Heart right ventricle (tissue), 16 donors: ENCODE data around the gene GUK1. TPM values are rescaled to one million over a fixed set of nuclear protein-coding genes. Genes with fewer than 3 reads are reported as not detected.

ENCODE experiments used
- ATAC-seq, 8 donors: fragments of 200-7000 bp; cut with Tn5 transposase; one replicate each; pipeline ENCODE4 v1.9.1; 2020; ENCODE audit warnings: mild to moderate bottlenecking in 8 of 8, moderate library complexity in 8 of 8, moderate number of reproducible peaks in 1 of 8
- DNase-seq, 2 donors: peaks; one replicate each; pipeline ENCODE4 v3.0.0-alpha.2; 2020
- H3K27ac ChIP-seq, 10 donors: fragments of 200-600 bp; sonication (generic) in 2 of 10; one replicate each; pipeline versions ENCODE4 v1.5.0 to v1.8.0; 2020 to 2022; ENCODE audit warnings: mild to moderate bottlenecking in 3 of 10
- H3K27me3 ChIP-seq, 7 donors: fragments of 200-600 bp; one replicate each; pipeline ENCODE4 v1.8.0; 2021 to 2022; ENCODE audit warnings: mild to moderate bottlenecking in 2 of 7
- H3K36me3 ChIP-seq, 9 donors: fragments of 200-600 bp; sonication (generic) in 1 of 9; one replicate each; pipeline versions ENCODE4 v1.5.0 to v1.8.0; 2020 to 2022; ENCODE audit warnings: mild to moderate bottlenecking in 2 of 9
- H3K4me1 ChIP-seq, 9 donors: fragments of 200-600 bp; sonication (generic) in 1 of 9; one replicate each; pipeline versions ENCODE4 v1.5.0 to v1.8.0; 2020 to 2022; ENCODE audit warnings: mild to moderate bottlenecking in 4 of 9
- H3K4me3 ChIP-seq, 10 donors: fragments of 200-600 bp; sonication (generic) in 2 of 10; one replicate each; pipeline versions ENCODE4 v1.5.0 to v1.8.0; 2020 to 2022; ENCODE audit warnings: mild to moderate bottlenecking in 7 of 10, moderate library complexity in 2 of 10
- H3K9me3 ChIP-seq, 11 donors: fragments of 200-600 bp in 10 of 11; sonication (generic) in 2 of 11; one replicate each; pipeline versions ENCODE4 v1.5.0 to v1.8.0; 2013 to 2022; ENCODE audit warnings: mild to moderate bottlenecking in 2 of 11, control low read depth in 1 of 11, moderate library complexity in 1 of 11
- CTCF ChIP-seq, 9 donors: fragments of 200-600 bp; sonication (generic) in 2 of 9; IDR thresholded peaks; one replicate each; pipeline versions ENCODE4 v1.5.0 to v1.8.0; 2021 to 2022; ENCODE audit warnings: antibody characterized with exemption in 9 of 9, mild to moderate bottlenecking in 5 of 9, moderate library complexity in 1 of 9
- WGBS, 2 donors: extraction: QIAGEN DNeasy Blood & Tissue Kit; methylation state at CpG; one replicate each; pipeline ENCODE4 v1.1.7; 2013; ENCODE audit warnings: inconsistent platforms in 1 of 2; 5-methylcytosine and 5-hydroxymethylcytosine counted together
- intact Hi-C, 10 donors: fragments of 100-400 bp; cut with DNase I; formaldehyde crosslinking; loops; one replicate each; pipeline versions ENCODE4 v1.11.1 to v1.14.2; 2022
- polyA plus RNA-seq, 2 donors: library from polyadenylated mRNA; stranded (reverse); fragments of 200-250 nt; gene quantifications; one replicate each; pipeline ENCODE4 v1.2.3, GENCODE V29; 2013
- total RNA-seq, 10 donors: library from RNA; stranded (reverse); fragmentation: NEBNext Ultra II Directional in 3 of 10; extraction: Animal tissue kit (Norgen Biotek cat#: 25700) in 3 of 10; gene quantifications; one replicate each; pipeline versions ENCODE4 v1.2.1 to v1.2.4, GENCODE V29; 2021 to 2023
- donor health status: Arrhythmogenic right ventricular cardiomyopathy.
- donor health status: ischemic (EF 13 %, LVEDD 7.1; RV severe dilation, severe dysfunction).
- donor health status: healthy with polysubstance abuse.
- donor health status: DM: no; HTN: yes; CAD: no.
- donor health status: DM: no; HTN: no; CAD: no.
- donor health status: ischemic (EF 25% LVEDD 6.9; RV normal size, moderate dysfunction).
- donor health status: ischemic (EF 25% LVEDD 5.7; RV mildly dilated, moderate dysfunction).
- donor health status: healthy.
- donor health status: DM: yes; HTN: yes; CAD: no.
- donor health status: Ischemic cardiomyopathy.
- donor health status: ischemic (EF 35%, LVEDD 5.7; RV mildly dilated, moderate dysfunction).
- donor health status: nonischemic (EF 11% LVEDD 7.7; RV severe dilation, severe dysfunction).
- donor health status: DM: yes; HTN: yes; CAD: no.
- donor health status: PGD.
- donor health status: ischemic (EF 29% LVEDD 5.4; RV normal size, mild dysfunction).
- donor health status: nonischemic (EF 23%, LVEDD 6.1; RV moderate dilation, normal function).

The GUK1 gene
- total and polyA plus RNA-seq, 12 donors = 121 to 474 (median 169) TPM

DNA sequence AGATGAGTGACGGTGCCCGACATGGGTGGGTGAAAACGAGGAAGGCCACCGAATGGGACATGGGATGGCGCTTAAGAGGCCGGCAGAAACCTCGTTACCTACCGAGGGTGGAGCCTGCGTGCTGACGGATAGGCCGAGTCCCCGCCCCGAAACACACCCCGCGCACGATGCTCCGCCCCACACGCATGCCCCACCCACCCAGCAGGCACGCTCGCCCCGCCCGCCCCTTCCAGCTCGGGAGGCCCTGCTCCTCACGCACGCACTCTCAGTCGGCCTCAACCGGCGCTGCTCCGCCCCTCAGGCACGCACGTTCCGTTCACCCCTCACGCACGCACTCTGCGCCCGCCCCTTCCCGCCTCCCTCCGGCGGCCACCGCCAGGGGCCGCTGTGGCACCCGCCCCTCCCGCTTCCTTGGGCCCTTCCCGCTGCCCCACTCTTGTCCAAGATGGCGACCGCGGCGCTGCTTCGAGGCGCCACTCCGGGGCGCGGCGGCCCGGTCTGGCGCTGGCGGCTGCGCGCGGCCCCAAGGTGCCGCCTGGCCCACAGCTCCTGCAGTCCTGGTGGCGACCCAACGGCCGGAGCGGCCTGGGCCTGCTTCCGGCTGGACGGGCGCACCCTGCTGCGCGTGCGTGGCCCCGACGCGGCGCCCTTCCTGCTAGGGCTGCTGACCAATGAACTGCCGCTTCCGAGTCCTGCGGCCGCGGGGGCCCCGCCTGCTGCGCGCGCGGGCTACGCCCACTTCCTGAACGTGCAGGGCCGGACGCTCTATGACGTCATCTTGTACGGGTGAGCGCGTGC is 25.5 kb downstream of the GUK1 start, which contains the start of gene IBA57:
TSS of gene IBA57 (plus strand) at position 433 of the 798 bp plus-strand sequence. CDS start at position 446, 13 bp downstream.
- H3K4me3 ChIP-seq = peak within 1 kb of the TSS; percentile 33 to 83 (median 78)
- no peaks in the 10 kb centered on the region for H3K9me3 ChIP-seq
- H3K27me3 ChIP-seq = peaks cover 0 to 18% (median 0%) of the 10 kb centered on the region in 7 donors
- ATAC-seq = peak; percentile 86 to 93 (median 90)
- intact Hi-C loops = loop anchor here in 7 of 10 donors (1.0 to 5.0 kb wide), 5 partner anchors 24 to 42 kb away; partner anchors contain the start of genes OBSCN (in 5 of the 7) and GUK1 (in 4 of the 7)
- DNase-seq = peak; percentile 99 to 100
- peaks cover 0 to 13% (median 0%) of the 10 kb centered on the region in 9 donors for H3K36me3 ChIP-seq
- peak within 1 kb of the TSS; percentile 94 to 100 (median 100) for H3K27ac ChIP-seq
- peak; percentile 81 to 99 (median 91) for TF ChIP-seq CTCF (IDR thresholded peaks at IDR 0.05)
- peaks cover 16 to 59% (median 48%) of the 10 kb centered on the region in 9 donors for H3K4me1 ChIP-seq
- whole genome bisulfite sequencing, 2 donors = 0% methylated on average over 66 to 93 of the region's 93 CpGs

GRCh38 chr1:228166170-228166936 is 26.3 kb downstream of the GUK1 start:
- DNase-seq (peak; percentile 64 to 84), ATAC-seq (peak; percentile 1 to 83 (median 39))
- 13 to 14% methylated on average over 26 of the region's 26 CpGs for WGBS, 2 donors
- Histone ChIP-seq H3K4me3 (peak overlapping the region; percentile 33 to 83 (median 78)), H3K27me3 (peaks cover 0 to 17% (median 0%) of the 10 kb centered on the region in 7 donors), H3K36me3 (peaks cover 0 to 13% (median 0%) of the 10 kb centered on the region in 9 donors), H3K9me3 (no peaks in the 10 kb centered on the region), H3K4me1 (peaks cover 16 to 57% (median 45%) of the 10 kb centered on the region in 9 donors), H3K27ac (peak overlapping the region; percentile 94 to 100 (median 100))
- TF ChIP-seq CTCF (IDR thresholded peaks at IDR 0.05) = peak in 7 of 9 donors; percentile 16 to 58 (median 49)
- intact Hi-C loops = loop anchor here in 6 of 10 donors (5.0 kb wide), 2 partner anchors 34 to 41 kb away; partner anchors contain the start of gene OBSCN (in 5 of the 6)

- Histone ChIP-seq H3K27me3 (no peaks in the 10 kb centered on the region), H3K27ac (no peak overlapping the region), H3K9me3 (no peaks in the 10 kb centered on the region), H3K4me1 (peaks cover 0 to 34% (median 24%) of the 10 kb centered on the region in 9 donors), H3K4me3 (no peak overlapping the region), H3K36me3 (peaks cover 0 to 13% (median 0%) of the 10 kb centered on the region in 9 donors)
- WGBS, 2 donors = 82 to 83% methylated on average over 12 of the region's 12 CpGs
- intact Hi-C loops = loop anchor here in 6 of 10 donors (5.0 kb wide), 2 partner anchors 36 to 39 kb away; partner anchors contain the start of gene OBSCN (in 5 of the 6)
- DNase-seq (no peak), ATAC-seq (no peak)
- no peak for TF ChIP-seq CTCF (IDR thresholded peaks at IDR 0.05)
Measured at GRCh38 chr1:228168563-228169270, 28.6 kb downstream of the GUK1 start.
